Measurements from ENCODE around the gene ITM2C. TPM values are rescaled to one million over a fixed set of nuclear protein-coding genes. Genes with fewer than 3 reads are reported as not detected.

Gene ITM2C
- total RNA-seq, 1 experiment from 2014 or later: 184 TPM

- peak; percentile 21 for DNase-seq (ENCODE audit: low read depth, low spot score)
- in situ Hi-C loops (cut with HindIII; ENCODE audit: low pct_unique_long_range_greater_than_20kb, low sequenced_read_pairs): no loop called here
Measured at GRCh38 chr2:230899287-230899686, 34.5 kb downstream of the ITM2C start.

DNA sequence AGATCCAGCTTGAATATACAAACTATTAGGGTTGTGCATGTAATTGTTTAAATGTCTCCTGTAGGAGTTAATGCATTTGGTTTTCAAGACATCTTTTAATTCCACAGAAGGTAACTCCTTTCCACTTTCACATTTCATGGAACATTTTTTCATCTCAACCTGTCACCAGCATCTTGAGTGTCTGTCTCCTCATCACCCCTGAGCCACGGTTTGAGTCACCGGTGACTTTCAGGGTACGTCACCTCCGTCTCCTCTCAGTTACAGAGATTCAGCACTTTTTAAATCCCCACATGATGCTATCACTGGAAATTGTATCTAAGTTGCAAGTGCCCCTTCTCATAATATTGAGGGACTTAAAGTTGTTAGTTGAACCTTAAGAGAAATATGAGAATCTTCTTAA is 35.0 kb downstream of the ITM2C start:
- no peak for DNase-seq (ENCODE audit: low read depth, low spot score)
- in situ Hi-C loops (cut with HindIII; ENCODE audit: low pct_unique_long_range_greater_than_20kb, low sequenced_read_pairs): no loop called here

GRCh38 chr2:230900336-230900995 is 35.7 kb downstream of the ITM2C start:
- no peak for DNase-seq (ENCODE audit: low read depth, low spot score)
- in situ Hi-C loops (cut with HindIII; ENCODE audit: low pct_unique_long_range_greater_than_20kb, low sequenced_read_pairs): no loop called here

DNA sequence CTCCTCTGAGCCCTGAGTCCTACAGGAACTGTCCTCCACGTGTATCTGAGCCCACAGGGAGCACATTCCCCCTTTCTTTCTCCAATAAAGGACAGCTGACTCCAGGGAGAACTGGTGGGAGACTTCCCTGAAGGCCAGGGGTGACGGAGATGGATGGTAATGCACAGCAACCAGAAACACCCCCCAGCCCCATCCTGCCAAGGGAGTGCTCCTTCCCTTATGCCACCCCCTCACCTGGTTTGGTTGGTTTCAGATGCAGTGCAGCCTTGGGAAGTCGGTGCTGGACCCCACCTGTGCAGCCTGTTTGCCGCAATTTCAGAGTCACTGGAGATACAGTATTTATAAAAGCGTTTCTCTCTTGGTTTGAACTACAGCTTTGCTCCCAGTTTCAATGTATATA is 36.3 kb downstream of the ITM2C start:
- in situ Hi-C loops (cut with HindIII; ENCODE audit: low pct_unique_long_range_greater_than_20kb, low sequenced_read_pairs): no loop called here
- DNase-seq (ENCODE audit: low read depth, low spot score): no peak

DNA sequence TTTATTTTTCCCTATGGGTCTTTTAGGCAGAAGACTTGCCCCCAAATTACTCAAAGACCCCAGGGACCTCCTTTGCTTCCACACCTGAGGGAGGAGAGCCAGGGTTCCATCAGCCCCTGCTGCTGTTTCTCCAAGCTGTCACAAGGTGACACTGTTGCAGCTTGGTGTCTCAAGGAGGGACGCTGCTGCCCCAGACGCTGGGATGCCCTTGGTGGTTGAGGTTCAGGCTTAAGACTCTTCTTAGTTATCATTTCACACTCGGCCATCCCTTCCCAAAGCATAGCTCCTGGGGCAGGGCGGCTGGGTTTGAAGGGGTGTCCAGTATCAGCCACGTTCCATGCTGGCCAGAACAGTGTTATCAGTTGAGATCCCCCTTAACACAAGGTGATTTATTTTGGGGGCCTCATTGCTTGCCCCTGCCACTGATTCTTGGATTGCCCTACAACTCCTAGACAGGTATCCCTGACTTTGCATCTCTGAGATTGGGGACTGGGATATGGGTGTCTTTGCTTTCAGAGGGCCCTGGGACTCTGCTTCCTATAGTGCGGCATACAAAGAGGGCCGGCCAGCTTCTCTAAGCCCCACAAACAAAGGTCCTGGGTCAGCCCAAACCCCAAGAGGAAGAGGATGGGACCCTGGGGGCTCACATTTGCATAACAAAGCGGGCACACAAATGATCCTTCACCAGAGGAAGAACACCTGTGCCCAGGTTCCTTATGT is 37.6 kb downstream of the ITM2C start:
- in situ Hi-C loops (cut with HindIII; ENCODE audit: low pct_unique_long_range_greater_than_20kb, low sequenced_read_pairs): no loop called here
- DNase-seq (ENCODE audit: low read depth, low spot score): peak; percentile 64

DNA sequence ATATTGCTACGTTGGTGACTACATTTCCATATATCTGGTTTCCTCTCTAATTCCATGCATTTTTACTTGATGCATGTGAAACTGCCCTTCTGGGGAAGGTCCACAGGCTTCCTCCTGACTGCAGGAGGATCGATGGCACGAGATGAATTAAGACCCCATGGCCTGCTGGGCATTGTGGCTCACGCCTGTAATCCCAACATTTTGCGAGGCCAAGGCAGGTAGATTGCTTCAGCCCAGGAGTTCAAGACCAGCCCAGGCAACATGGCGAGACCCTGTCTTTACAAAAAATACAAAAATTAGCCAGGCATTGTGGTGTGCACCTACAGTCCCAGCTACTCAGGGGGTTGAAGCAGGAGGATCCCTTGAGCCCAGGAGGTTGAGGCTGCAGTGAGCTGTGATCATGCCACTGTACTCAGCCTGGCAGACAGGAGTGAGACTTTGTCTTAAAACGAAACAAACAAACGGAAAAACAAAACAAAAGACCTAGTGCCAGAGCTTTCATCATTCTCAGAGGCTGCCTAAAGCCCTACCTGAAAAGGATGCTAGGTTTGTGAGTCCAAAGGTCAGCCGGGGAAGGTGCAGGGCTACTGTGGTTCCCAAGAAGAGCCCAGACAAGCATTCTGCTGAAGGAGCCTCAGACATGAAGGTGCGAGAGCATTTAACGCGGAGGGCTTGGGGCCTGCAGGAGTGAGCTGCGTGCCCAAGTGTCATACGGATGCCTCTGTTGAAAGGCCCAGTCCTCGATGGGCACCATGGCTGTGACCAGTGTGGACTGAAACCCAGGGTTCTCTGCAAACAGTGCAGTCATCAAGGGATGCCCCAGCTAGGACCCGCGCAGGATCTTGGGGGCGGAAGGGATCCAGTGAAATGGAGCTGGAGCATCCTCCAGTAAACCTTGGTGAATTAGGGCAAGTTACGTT is 38.7 kb downstream of the ITM2C start:
- in situ Hi-C loops (cut with HindIII; ENCODE audit: low pct_unique_long_range_greater_than_20kb, low sequenced_read_pairs): no loop called here

GRCh38 chr2:230904856-230905447 is 40.2 kb downstream of the ITM2C start:
- DNase-seq (ENCODE audit: low read depth, low spot score): no peak
- in situ Hi-C loops (cut with HindIII; ENCODE audit: low pct_unique_long_range_greater_than_20kb, low sequenced_read_pairs): no loop called here

More for the DNA sequence above, 38.7 kb downstream of the ITM2C start:
- no peak for DNase-seq (ENCODE audit: low read depth, low spot score)

- DNase-seq (ENCODE audit: low read depth, low spot score): no peak
- in situ Hi-C loops (cut with HindIII; ENCODE audit: low pct_unique_long_range_greater_than_20kb, low sequenced_read_pairs): no loop called here
Measured at GRCh38 chr2:230905448-230906421, 41.0 kb downstream of the ITM2C start.

- in situ Hi-C loops (cut with HindIII; ENCODE audit: low pct_unique_long_range_greater_than_20kb, low sequenced_read_pairs): no loop called here
- no peak for DNase-seq (ENCODE audit: low read depth, low spot score)
Measured at GRCh38 chr2:230906471-230907230, 41.9 kb downstream of the ITM2C start.

GRCh38 chr2:230907361-230908091 is 42.8 kb downstream of the ITM2C start:
- in situ Hi-C loops (cut with HindIII; ENCODE audit: low pct_unique_long_range_greater_than_20kb, low sequenced_read_pairs): no loop called here
- no peak for DNase-seq (ENCODE audit: low read depth, low spot score)

GRCh38 chr2:230908092-230908594 is 43.4 kb downstream of the ITM2C start:
- DNase-seq (ENCODE audit: low read depth, low spot score): no peak
- in situ Hi-C loops (cut with HindIII; ENCODE audit: low pct_unique_long_range_greater_than_20kb, low sequenced_read_pairs): no loop called here

- peak; percentile 51 for DNase-seq (ENCODE audit: low read depth, low spot score)
- in situ Hi-C loops (cut with HindIII; ENCODE audit: low pct_unique_long_range_greater_than_20kb, low sequenced_read_pairs): no loop called here
Measured at GRCh38 chr2:230908595-230909191, 44.0 kb downstream of the ITM2C start.

DNA sequence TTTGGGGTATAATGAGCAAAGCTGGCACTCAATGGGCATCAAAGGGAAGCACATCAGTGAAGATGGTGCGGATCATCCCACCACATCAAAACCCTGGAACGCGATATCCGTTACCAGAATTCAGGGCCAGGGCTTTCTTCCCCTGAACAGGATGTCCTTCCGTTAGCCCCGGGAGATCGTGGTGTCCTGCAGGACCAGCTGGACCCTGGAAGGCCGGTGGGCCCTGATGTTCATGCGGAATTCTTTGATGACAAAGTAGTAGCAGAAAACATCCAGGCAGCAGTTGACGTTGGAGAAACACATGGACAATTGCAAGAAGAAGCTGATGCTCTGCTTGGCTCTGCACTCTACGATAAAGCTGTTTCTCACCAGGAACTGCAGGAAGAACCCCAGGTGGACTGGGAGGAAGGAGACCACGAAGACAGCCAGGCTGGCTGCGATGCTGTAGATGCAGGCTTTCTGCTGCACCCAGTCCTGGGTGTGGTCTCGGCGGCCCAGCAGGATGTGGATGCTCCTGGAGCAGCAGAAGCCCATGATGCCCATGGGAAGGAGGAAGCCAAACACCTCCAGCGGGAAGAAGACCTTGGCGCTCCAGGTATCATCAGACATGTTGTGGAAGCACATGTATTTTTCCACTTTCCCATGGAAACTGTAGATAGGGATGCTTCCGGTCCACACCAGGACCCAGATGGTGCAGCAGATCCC is 45.3 kb downstream of the ITM2C start:
- in situ Hi-C loops (cut with HindIII; ENCODE audit: low pct_unique_long_range_greater_than_20kb, low sequenced_read_pairs): no loop called here
- DNase-seq (ENCODE audit: low read depth, low spot score): no peak

DNA sequence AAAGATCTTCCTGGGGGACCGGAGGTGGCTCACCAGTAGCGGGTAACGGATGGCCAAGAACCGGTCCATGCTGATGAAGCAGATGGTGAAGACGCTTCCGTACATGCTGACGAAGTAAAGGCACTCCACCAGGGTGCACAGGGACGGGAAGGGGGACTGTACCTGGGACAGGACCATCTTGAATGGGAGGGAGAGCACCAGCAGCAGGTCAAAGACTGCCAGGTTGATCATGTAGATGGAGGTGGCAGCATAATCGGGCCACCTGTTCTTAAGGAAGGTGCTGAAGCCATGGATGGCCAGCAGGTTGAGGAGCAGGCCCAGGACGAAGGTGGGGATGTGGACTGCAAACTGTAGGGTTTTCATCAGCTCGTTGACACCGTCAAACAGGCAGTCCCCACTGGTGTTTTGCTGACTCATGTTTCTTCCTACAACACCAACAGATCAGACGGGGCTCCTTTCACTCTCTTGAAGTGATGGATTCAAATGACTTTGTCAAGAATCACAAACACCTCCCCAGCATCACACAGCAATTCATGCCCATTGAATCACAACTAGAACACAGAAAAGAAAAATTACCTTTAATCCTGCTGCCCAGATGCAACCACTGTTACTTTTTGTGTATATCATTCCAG is 45.9 kb downstream of the ITM2C start:
- in situ Hi-C loops (cut with HindIII; ENCODE audit: low pct_unique_long_range_greater_than_20kb, low sequenced_read_pairs): no loop called here
- no peak for DNase-seq (ENCODE audit: low read depth, low spot score)
